ENCODE data around the gene STC2.

GRCh38 chr5:173312821-173313220 is 15.4 kb downstream of the STC2 start:
- TF ChIP-seq CTCF (conservative IDR thresholded peaks at IDR 0.05; ENCODE audit: low read length) (no peak), EZH2phosphoT487 (IDR thresholded peaks at IDR 0.05; ENCODE audit: borderline replicate concordance, low read depth, low read length) (no peak)
